ENCODE measurements around the gene PTPRG.
"Not testable (repeated sequence)": the region's sequence is repeated elsewhere in the genome, so short reads cannot be mapped to it uniquely, and the experiment has no call there.

PTPRG gene

GRCh38 chr3:61688307-61688984, 127.1 kb downstream of the PTPRG start:
- no peak for DNase-seq

GRCh38 chr3:61690016-61690415, 128.6 kb downstream of the PTPRG start:
- no peak for DNase-seq

DNA sequence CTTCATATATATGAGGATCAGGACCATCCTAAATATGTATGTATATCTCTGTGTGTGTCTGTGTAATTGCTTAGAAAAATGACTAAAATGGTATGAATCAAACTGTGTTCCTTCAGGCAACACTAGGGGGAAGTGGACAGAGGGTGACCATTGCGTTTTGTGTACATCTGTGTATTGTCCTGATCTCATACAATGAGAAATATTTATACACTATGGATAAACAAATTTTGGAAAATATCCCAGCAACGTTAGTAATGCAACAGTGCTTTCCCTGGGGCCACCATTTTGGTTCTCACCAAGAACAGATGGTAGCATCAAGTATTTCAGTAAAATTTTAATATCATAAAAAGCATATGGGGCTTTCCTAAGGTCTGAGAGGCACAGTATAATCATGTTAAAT, 130.1 kb downstream of the PTPRG start:
- DNase-seq: no peak

- DNase-seq: no peak
Measured at GRCh38 chr3:61697301-61697700, 135.9 kb downstream of the PTPRG start.

DNA sequence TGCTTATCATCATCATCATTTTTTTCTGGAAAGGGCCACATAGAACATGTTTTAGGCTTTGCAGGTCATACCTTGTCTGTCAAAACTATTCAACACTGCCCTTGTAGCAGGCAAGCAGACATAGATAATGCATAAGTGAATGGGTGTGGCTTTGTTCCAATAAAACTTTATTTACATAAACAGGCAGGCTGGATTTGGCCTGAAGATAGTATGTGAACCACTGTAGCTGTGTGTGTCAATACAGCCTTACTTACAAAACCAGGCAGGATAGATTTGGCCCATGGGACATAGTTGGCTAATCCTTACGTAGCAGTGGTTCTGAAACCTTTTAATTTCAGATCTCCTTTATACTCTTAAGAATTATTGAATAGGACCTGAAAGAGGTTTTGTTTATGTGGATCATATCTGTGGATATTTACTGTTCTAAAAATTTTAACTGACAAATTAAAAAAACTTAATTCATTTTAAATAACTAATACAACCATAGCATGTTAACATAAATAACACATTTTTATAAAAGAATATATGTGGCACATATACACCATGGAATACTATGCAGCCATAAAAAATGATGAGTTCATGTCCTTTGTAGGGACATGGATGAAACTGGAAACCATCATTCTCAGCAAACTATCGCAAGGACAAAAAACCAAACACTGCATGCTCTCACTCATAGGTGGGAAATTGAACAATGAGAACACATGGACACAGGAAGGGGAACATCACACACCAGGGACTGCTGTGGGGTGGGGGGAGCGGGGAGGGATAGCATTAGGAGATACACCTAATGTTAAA, 137.1 kb downstream of the PTPRG start:
- DNase-seq: not testable (repeated sequence)

DNA sequence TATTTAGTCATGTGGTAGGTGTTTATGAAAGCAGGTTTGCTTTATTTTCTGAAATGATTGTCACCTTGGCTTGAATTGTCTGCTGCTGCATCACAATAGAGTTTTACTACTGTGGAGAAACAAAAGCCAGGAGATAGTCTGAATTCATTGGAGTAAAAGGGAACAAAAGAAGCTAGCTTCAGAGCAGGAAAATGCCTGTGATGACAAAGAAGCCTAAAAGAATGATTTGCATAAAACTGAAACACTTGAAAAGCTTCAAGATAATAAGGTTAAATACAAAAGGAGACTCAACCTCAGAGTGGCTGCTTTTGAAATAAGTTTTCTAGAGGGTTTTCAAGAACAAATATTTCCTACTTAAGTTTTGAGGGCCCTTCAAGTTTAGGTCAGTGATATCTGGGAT, 138.3 kb downstream of the PTPRG start:
- no peak for DNase-seq

- no peak for DNase-seq
Measured at GRCh38 chr3:61701011-61701410, 139.6 kb downstream of the PTPRG start.

- DNase-seq: no peak
Measured at GRCh38 chr3:61702453-61702852, 141.1 kb downstream of the PTPRG start.

GRCh38 chr3:61704807-61705206, 143.4 kb downstream of the PTPRG start:
- DNase-seq: no peak

DNA sequence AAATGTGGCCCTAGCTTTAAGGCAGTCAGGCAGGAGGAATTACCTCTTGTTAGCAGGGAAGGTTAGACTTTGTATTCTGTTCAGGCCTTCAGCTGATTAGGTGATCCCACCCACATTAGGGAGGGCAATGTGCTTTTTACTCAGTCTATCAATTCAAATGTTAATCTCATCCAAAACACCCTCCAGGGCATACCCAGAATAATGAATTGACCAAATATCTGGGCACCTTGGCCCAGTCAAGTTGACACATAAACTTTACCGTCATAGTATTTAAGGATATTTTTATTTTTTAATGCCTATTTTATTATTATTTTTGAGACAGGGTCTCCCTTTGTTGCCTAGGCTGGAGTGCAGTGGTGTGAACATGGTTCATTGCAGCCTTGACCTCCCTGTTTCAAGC, 146.1 kb downstream of the PTPRG start:
- no peak for DNase-seq

DNA sequence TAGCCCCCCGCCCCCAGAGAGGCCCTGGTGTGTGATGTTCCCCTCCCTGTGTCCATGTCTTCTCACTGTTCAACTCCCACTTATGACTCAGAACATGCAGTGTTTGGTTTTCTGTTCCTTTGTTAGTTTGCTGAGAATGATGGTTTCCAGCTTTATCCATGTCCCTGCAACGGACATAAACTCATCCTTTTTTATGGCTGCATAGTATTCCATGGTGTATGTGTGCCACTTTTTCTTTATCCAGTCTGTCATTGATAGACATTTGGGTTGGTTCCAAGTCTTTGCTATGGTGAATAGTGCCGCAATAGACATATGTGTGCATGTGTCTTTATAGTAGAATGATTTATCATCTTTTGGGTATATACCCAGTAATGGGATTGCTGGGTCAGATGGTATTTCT, 149.5 kb downstream of the PTPRG start:
- not testable (repeated sequence) for DNase-seq

DNA sequence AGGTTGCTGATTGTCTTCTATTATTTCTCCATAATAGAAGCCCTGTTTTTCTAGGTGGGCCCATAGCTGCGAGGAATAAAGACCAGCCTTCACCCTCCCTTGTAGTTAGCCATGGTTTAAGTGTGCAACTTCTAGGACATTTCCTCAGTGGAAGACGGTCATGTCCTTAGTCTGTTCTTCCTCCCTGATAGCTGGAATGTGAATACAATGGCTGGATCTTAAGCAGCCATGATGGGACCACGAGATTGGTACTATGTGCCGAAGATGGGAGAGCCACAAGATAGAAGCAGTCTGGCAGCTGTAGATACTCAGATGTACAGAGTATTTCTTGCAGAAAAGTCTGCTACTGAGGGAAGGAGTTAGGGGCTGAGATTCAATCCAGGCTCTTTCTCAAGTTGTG, 152.9 kb downstream of the PTPRG start:
- no peak for DNase-seq

DNA sequence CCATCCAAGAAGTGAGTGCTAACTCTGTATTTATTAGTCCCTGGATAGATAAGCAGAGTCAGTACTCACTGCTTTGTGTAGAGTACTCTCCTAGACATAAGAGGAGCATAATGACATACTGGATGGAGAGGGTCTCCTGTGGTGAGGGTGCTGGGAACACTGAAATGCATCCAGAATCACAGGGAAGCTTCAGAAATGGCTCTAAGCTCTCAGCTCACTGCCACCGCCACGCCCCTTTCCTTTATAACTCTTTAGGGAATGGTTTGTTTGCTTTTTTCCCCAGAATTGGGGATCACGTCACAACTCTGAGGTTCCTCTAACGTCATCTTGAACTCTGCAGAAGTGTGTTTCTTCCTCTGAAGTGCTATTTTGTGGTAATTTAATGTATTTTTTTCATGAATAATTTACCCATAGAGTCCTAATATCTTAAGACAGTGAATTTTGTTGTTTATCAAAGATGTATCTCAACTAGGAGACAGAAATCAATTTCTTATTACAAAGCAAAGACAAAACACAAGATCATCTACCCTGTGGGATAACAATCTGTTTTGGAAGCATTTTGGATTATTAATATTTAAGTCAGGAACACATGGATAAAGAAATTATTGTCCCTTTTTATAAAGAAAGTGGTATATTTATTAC, 154.6 kb downstream of the PTPRG start:
- DNase-seq: no peak

GRCh38 chr3:61716693-61717092, 155.3 kb downstream of the PTPRG start:
- DNase-seq: not testable (repeated sequence)

GRCh38 chr3:61718565-61718964, 157.2 kb downstream of the PTPRG start:
- DNase-seq: no peak

DNA sequence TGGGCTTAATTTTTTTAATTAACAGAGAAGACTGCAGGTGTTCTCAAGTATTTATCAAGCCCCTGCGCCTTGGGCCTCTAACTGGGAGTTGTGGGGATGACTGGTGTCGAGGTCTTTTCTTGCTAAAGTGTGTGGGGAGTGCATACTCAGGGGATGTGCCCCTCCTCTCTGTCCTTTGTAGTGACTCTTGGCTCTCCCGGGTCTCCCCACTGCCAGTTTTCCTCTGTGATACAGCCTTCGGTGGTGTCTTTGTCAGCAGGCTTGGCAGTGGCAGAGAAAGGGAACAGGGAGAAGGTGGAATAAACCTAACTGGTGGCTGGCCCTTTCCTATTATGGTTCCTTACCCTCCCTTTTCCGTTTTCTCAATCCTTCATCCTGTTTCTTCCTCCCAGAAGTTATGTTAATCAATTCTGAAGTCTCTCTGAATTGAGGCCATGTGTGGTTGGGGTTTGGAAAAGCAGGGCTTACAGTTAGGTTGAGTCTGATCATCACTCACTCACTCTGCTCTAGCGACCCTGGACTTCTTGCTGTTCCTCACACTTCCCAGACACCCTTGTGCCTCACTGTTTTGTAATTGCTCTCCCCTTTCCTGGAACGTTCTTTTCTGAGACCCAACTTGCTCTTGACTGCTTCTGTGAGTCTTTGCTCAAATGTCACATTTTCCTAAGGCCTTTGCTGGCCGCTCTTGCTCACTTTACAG, 158.1 kb downstream of the PTPRG start:
- DNase-seq: no peak

- no peak for DNase-seq
Measured at GRCh38 chr3:61723038-61723437, 161.7 kb downstream of the PTPRG start.

DNA sequence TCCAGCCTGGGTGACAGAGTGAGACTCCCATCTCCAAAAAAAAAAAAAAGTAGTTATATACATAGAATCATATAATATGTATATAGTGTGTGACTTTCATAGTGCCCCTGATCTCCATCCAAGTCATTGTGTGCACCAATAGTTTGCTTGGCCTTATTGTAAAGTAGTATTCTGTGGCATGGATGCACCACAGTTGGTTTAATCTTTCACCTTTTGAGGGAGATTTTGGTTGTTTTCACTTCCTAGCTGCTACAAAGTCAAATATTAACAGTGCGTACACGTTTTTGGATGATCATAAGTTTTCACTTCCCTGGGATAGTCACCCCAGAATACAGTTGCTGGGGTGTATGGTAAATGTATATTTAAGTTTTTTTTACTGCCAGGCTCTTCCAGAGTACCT, 162.8 kb downstream of the PTPRG start:
- no peak for DNase-seq

- DNase-seq: no peak
Measured at GRCh38 chr3:61724801-61725200, 163.4 kb downstream of the PTPRG start.

DNA sequence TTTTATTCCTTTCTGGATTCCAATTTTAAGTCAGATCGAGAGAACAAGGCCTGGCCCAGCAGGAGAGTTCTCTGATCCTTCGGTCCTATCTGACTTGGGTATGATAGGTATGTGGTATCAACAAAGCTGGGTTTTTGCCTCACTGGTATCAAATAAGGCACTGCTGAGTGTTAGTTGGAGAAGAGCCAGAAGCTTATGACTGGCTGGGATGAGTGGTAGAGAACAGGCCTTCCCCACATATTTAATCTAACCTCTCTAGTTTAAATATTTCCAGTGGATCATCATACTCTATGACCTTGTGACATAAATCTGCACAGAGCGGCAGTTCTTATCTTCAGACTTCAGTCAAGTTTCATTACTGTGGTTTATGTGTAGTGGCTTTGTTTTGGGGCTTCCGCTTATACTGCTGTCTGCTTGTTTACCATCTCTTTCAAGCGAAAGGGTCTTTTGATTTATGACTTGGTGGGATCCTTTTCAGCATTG, 164.5 kb downstream of the PTPRG start:
- DNase-seq: no peak

GRCh38 chr3:61727435-61727834, 166.1 kb downstream of the PTPRG start:
- DNase-seq: no peak

- no peak for DNase-seq
Measured at GRCh38 chr3:61729038-61729634, 167.8 kb downstream of the PTPRG start.

GRCh38 chr3:61730056-61730455, 168.7 kb downstream of the PTPRG start:
- no peak for DNase-seq
